NCI-H1048 (cell line): Measurements from ENCODE around the gene TRPM1.

Experiments
- DNase-seq: peaks from one replicate; lab custom pipeline; 2025; lab: John Stamatoyannopoulos, UW

Gene TRPM1

DNA sequence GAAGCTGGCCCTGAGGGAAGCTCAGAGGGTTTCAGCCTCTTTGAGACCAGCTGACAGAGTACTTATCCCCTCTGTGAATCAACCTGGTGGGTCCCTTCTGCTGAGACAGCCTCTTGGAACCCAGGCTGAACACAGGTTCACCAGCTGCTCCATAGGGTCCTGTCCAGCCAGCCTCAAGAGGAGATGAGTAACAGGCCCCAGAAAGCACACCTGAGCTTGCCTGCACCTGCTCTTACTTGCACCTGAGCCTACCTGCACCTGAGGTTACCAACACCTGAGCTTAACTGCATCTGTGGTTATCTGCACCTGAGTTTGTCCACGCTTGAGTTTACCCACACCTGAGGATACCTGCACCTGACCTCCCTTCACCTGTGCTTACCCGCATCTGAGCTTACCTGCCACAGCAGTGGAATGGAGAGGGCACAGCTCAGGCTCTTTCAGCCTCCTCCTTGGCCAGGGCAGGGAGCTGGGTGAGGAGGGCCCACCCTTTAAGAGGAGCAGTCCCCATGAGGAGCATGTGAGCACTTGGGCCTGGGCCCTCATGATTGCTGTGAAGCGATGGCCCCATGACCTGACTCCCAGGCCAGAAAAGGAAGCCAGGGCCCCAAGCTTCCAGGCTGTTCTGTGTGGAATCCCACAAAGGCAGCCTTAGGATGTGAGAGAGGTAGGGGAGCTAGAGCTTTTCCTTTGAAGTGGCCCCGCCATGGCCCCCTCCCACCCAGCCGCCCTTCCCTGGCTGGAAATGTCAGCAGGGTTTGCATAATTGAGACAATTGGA, at the start of gene TRPM1:
TRPM1 (minus strand) TSS at position 464 of the 777 bp plus-strand sequence. CDS start 20,370 bp downstream, outside the sequence.
- no peak for DNase-seq

DNA sequence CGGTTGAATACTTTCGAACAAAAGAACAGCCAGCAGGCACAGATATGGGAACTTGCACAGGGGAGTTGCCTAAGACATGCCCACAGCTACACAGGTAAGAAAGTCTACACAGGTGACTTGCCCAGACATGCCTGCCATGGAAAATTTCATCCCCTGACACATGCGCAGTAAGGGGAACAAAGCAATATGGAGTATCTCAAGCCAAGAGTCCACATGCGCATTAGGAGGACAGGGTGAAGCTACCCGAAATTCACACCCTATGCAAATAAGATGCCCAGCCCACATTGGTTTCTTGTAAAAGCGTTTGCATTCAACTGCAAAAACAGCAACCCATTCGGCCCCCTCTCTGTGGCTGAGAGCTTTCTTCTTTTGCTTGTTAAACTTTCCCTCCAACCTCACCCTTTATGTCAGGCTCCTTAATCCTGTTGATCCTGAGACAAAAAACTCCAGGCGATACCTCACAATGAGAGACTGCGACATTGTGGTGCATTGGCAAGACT, 49.3 kb upstream of the TRPM1 start:
- no peak for DNase-seq

DNA sequence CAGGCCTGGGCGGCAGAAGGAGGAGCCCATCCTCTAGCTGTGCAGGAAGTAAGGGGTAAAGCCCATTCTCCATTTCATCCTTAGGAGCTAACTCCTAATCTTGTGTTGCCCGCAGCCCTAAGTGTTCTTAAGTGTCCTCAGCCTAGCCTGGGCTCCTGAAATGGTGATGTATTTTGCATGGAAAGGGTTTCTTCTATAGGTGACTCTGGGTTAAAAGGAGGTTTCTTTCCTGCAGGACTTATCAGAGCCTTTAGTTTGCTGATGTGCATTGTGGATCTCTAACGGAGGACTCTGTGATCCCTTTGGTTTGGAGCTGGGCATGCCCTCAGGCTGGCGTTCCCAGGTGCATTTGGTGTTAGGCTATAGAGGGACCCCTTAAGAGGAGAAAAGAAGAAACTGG, 48.5 kb upstream of the TRPM1 start:
- no peak for DNase-seq

DNA sequence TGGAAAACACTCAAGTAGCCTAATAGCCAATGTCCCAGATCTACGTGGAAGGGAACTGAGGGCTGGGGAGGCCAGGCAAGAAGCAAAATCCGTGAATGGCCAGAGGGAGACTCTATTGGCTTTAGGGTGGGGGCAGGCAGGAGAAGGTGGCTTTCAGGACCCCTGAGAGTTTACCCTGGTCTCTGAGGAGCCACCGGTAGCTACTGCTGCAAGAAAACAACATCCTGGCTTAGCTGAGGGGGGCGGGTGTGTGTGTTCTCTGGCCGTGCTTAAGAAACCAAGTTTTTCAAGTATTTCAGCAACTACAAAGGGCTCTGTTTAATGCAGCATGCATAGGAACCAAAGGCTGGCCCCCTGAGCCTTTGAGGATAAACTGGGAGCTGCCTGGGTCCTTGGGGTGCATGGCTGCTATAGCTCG, 47.6 kb upstream of the TRPM1 start:
- DNase-seq = no peak

DNA sequence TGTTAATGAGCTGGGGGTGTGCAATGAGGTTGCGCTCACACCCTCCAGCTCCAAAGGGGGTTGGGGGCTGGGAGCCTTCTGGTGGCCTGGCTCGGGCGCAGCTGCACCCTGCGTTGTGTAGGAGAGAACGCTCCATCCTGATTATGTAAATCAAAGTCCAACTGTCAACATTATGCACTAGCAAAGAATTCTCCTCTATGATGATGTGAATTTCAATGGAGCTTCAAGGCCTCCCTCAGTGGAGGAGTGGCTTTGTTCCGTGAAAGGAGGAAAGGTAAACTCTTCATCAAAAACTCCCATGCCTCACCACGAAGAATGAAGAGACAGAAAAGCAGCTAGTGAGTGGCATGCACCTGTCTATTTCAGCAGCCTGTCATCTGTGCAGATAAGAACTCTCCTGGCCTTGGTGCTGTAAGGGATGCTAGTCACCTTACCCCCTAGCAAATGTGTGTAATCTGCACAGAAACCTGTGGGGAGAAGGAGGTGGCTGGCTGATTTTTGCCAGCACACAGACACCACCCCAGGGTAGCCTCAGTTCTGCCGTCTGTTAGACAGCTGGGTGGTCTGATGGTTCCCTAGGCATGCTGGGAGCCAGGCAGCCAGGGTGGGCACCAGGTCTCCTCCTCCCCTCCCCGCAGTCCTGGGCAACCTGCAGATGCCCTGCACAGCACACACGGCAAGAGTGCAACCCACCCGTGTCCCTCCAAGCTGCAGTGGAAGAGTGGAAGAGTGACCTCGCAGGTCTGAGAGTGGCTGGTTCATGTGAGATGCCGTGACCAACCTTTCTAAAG, 47.0 kb upstream of the TRPM1 start:
- DNase-seq = no peak

DNA sequence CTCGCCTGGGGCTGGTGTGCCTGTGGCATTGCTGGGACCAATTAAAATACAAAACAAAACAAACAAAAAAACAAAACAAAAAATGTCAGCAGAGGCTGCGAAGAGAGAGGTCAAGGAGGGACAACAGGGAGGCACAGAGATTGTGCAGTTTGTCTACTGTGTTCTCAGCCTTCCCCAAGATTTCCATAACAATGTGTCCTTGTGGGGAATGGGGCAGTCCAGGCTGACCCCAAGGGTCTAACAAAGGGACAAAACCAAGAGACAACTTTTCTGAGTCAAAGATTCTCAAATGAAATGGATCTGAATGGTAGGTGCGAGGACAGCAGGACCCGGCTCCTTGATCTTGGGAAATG, 46.4 kb upstream of the TRPM1 start:
- DNase-seq = no peak

DNA sequence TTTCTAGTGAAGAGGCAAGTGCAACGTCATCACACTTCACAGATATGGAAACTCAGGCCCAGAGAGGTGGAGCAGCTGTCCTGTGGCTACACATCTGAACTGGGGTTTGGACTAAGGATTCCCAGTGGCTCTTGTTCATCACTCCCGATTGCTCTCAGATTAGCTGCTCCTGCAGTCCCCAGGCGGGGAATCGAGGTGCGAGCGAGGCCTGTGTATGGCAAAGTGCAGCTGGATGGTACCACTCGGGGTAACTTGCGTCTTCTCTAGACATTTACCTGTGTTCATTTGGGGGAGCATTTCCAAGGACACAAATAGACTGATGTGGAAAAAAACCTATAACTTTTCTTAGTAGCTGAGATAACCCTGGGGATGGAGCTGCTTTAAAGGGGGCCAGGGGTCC, 45.9 kb upstream of the TRPM1 start:
- no peak for DNase-seq

DNA sequence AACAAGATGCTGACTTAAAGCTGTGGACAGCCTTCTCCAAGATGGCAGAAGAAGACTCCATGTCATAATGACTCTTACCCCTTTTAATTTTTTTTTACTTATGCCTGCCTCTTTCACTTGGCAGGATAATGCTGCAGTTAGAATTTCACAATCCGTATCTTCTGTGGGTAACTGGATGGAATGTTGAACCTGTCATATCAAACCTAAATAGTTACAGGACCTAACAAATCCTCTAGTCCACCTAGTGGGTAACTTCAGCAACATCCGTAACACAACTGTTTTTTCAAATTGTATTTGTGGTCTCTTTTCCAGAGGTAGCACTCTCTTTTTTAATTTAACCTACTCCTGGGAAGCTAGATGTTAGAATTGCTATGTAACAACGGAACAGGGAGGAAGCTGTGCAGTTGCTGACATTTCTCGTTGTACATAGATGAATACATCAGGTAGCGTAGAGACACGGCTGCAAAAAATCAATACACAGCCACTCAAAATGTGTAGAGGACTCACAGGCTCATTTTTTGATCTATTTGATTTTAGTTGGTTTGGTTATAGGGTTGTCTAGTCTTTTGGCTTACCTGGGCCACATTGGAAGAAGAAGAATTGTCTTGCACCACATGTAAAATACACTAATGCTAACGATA, 43.9 kb upstream of the TRPM1 start:
- DNase-seq = no peak

DNA sequence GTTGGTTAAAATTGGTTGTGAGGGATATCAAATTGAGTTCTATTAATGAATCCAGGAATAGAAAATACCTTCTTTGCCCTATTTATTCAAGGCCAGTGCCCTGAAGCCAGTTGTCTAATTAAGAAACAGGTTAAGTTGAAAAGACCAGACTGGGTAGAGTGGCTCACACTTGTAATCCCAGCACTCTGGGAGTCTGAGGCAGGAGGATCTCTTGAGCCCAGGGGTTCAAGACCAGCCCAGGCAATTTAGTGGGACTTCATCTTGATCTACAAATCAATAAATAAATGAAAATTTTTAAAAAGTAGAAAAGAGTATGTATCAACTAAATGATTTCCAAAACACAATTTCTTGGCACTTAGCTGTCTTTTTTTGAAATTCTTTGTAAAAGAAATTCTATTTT, 40.3 kb upstream of the TRPM1 start:
- DNase-seq = no peak

DNA sequence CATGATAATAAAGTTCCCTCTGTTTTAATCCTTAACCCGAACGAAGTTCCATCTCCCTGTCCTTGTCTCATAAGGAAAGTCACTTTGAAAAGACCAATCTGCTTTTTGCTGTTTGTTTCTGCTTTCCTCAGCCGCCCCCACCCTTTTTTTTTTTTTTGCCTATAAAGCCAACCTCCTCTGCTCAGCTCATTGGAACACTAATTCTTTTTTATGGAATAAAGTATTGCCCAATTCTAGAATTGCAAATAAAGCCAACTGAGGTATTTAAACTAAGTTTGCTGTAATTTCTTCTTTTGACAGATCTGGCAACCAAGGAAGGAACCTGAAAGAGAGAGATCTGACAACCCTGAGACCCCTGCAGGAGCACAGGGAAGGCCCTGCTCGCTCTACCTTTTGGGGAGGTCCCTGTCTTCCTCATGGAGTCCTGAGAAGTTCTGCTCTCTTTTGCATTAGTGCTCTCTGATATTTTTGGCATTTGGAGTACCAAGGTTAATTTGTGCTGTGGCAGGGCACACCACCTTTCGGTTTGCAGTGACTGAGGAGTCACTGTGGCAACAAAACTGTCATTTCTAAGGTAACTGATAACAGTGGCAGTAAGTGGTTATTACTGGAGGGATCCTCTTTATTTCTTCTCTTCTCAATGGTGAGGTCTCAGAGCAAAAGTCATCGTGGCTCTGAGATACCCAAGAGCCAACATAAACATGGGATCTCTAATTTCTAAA, 35.2 kb upstream of the TRPM1 start:
- DNase-seq = no peak

DNA sequence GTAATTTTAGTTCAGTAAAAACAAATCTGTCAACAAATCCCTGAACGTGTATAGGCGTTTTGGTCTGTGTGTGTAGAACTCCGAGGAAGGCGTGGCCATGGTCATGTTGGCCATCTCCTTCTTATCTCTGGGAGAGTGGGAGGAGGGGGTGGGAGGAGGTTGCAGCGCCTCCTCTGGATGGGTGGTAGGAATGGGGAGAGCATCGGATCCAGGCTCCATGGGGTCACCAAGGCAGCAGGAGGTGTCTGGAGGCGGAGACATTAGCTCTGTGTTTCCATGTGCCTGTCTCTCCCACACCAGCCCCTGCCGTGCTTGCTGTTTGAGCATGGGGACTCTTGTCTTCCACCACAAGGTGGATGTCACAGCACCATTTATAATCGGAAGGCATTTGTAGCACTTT, 34.5 kb upstream of the TRPM1 start:
- no peak for DNase-seq

DNA sequence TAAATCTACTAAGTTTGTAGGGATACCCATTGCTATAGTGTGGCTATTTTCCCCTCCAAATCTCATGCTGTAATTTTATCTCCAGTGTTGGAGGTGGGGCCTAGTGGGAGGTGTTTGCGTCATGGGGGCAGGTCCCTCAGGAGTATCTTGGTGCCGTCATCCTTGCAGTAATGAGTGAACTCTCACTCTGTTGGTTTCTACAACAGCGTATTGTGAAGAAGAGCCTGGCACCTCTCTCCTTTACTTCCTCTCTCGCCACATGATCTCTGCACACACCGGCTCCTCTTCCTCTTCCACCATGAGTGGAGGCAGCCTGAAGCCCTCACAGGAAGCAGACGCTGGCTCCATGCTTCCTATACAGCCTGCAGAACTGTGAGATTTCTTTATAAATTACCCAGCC, 34.0 kb upstream of the TRPM1 start:
- DNase-seq = no peak

DNA sequence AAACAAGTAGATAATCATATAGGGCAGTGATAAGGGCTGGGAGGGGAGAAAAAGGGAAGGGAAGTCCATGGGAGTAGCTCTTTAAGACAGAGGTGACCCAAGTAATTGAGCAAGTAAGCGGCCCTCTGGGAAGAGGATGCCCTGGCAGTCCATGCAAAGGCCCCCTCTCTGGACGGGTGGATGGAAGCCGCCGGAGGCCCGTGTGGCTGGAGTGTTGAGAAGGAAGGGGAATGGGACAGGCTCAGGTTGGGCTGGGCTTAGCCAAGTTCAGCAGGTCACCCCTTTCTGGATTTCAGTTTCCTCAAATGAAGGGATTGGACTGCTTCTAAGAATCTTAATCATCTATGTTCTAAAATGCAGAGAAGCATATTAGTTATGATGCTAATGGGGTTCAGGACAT, 32.4 kb upstream of the TRPM1 start:
- no peak for DNase-seq

DNA sequence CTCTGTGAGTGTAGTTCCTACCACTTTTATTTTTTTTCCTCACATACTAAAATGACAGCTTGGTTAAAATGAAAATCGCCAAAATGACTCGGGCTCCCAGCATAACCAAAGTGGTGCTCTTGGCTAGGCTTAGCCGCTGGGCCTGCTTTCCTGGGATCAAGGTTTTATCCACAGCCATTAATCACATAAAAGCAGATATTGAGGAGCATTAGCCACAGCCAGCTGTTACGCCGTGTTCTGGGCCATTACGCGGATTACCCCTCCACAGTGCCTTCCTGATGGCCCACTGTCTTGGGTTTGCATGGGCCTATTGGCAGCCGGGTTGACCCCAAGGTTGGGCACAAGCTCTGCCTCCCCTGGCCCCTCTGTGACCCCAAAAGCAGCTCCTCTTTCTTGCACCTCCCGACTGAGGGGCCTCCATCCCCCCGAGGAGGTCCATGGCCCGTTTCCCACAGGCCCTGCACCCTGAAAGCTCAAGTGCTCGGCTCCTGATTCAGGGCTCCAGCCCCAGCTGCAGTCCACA, 30.4 kb upstream of the TRPM1 start:
- DNase-seq = no peak

DNA sequence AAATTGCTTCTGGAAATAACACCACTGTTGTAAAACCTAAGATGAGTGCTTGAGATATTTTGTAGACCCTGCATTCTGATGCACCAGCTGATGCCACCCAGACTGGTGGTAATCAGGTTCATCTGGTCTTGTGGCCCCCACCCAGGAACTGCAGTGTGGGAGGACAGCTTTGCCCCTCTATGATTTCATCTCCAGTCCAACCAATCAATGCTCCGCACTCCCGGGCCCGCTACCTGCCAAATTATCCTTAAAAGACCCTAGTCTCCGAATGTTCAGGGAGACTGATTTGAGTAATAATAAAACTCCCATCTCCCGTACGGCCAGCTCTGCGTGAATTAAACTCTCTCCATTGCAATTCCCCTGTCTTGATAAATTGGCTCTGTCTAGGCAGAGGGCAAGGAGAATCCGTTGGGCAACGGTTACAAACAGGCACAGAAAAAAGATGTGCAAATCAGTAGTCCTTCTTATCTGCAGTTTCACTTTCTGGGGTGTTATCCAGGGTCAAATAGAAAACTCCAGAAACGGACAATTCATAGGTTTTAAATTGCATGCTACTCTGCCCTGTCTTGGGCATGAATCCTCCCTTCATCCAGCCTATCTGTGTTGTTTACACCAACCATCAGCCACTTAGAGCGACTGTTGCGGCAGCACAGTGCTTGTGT, 29.2 kb upstream of the TRPM1 start:
- DNase-seq = no peak

DNA sequence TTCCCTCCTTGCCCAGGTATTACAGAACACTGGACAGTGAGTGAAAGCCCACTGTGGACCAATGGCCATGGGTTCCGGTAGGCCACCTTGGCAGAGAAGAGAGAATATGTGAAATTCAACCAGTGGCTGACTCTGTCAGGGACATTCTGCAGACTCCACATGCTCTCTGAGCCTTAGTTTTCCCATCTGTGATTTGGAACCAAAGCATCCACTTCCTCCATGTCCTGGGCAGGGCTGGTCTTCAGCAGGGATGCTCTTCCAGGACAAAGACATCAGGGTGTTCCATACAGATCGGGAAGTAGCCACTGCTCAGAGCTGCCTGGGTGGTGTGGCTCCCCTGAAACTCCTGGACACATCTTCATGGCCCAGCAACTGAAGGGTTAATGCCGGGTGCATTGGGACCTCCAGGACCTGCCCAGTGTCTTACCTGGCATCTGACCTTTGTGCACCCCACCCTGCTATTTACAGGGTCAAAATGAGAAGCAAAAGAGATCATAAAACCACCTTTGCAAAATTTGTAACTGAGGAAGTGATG, 28.3 kb upstream of the TRPM1 start:
- no peak for DNase-seq

DNA sequence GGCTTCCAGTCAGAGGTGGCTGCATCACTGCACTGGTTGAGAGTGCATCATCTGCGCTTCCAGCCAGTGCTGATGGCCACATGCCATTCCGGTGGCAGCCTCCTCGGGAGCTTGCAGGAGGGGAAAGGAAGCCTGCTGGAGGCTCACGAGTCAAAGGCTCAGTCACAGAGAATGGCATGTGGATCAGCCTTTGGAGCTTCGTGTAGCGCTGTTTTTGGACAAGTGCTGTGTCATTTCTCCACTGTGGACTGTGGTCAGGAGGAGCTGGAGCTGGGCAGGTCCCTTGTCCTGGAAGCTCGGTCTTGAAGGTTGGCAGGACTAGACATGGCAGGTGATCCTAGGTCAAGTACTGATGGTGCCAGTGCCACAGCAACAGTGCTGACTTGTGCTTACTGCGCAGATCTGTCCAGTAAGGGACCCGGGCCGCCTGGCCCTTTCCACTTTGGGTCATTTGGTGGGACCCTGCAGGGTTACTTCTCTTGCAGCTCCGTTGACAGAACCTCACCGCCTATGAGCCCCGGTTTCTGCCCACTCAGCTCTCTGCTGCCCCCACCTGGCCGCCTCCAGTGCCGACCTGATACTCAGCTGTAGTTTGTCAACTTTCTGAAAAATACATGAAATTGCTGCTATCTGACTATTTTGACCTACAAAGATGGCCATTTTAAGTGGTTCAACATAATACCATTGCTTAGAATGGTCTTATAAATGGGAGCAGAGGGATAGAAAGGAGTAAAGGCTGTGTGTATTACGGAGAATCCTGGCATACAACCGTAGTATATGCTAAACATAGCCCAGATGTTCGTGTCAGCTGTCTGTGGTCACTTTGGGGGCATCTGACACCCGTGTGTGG, 27.6 kb upstream of the TRPM1 start:
- no peak for DNase-seq

DNA sequence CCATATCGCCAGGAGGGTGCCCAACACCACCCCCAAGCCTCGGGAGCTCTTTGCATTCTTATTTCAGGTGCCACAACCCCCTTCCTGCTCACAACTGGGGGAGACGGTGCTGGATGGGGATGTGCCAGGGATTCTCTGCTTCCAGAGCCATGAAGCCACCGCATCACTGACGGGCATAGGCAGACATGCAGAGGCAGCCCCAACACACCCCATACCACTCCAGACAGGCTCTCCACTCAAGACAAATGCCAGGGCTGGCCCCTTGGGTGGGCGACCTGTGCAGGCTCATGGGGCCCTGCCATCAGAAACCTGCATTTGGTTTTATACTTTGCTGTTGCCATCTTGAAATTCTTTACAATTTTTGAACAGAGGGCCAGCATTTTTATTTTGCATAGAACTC, 27.0 kb upstream of the TRPM1 start:
- no peak for DNase-seq

DNA sequence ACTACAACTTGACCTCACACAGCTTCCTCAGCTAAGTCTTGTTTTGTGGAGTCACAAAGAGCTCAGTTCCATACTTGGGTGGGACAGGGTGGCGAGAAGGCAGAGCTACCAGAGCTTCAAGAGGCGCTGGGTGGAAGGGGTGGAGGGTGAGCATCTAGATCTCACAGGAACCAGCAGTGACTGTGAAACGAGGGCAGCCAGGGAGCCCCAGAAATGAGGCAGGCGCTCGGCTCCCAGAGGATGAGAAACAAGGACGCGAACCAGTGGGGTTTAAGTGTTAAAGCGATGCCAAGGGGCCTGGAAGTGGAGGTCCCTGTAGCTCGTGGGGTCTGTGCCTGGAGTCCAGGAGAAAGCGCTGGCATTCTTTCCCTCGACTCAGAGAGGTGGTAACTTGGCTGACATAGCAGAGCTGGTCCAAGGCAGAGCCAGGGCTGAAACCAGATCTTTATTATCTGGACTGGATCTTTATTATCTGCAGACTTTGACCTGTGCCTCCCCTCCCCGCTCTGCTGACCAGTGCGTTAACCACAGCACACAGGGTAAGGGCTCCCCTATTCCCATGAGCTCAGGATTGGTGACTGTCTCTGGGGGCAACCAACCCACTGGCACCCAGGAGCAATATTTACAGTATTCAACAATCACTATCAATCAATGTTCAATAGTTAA, 26.2 kb upstream of the TRPM1 start:
- no peak for DNase-seq

DNA sequence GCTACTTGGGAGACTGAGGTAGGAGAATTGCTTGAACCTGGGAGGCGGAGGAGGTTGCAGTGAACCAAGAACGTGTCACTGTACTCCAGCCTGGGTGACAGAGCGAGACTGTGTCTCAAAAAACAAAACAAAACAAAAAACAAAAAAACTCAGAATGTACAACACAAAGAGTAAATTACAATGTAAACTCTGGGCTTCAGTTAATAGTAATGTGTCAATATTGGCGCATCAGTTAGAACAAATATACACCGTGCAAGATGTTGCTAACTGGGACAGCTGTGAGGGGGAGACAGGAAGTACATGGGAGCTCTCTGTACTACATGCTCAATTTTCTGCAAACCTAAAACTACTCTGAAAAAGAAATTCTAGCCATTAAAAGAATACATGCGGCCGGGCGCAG, 23.5 kb upstream of the TRPM1 start:
- DNase-seq = no peak
